Neural cell (in vitro differentiated cells): ENCODE data around the gene STK40.

Experiments used
- EP300 ChIP-seq: fragments of 450-650 bp; conservative IDR thresholded peaks from 2 replicates; pipeline ENCODE4 v1.6.1; 2014; ENCODE audit warnings: antibody characterized with exemption, mild to moderate bottlenecking, moderate library complexity; ENCODE audit not compliant: poor library complexity, severe bottlenecking
- EZH2 ChIP-seq: fragments of 200-600, 300-800 bp; shearing (Covaris generic), sonication (generic); IDR thresholded peaks from 2 replicates; pipeline ENCODE4 v1.6.1; 2014; ENCODE audit warnings: antibody characterized with exemption, low read length, borderline replicate concordance, mild to moderate bottlenecking; ENCODE audit not compliant: insufficient read depth, poor library complexity, severe bottlenecking
- MXI1 ChIP-seq: fragments of 450-650 bp; conservative IDR thresholded peaks from 2 replicates; pipeline ENCODE4 v1.6.1; 2014; ENCODE audit warnings: antibody characterized with exemption, mild to moderate bottlenecking; ENCODE audit not compliant: poor library complexity, severe bottlenecking
- POLR2AphosphoS5 ChIP-seq: IDR thresholded peaks from 2 replicates; pipeline ENCODE4 v1.6.1; 2012
- RAD21 ChIP-seq: fragments of 450-650 bp; conservative IDR thresholded peaks from 2 replicates; pipeline ENCODE4 v1.6.1; 2014; ENCODE audit warnings: antibody characterized with exemption, mild to moderate bottlenecking, moderate library complexity
- SMC3 ChIP-seq: fragments of 450-650 bp; conservative IDR thresholded peaks from 2 replicates; pipeline ENCODE4 v1.6.1; 2014; ENCODE audit warnings: antibody characterized with exemption, mild to moderate bottlenecking, moderate library complexity; ENCODE audit not compliant: poor library complexity
- TAF1 ChIP-seq: IDR thresholded peaks from 2 replicates; pipeline ENCODE4 v1.6.1; 2012; ENCODE audit warnings: low read depth
- TF ChIP-seq, protein P1 (sequence below): fragments of 450-650 bp; IDR thresholded peaks from 2 replicates; pipeline ENCODE4 v1.5.1; 2014; ENCODE audit warnings: antibody characterized with exemption, mild to moderate bottlenecking, moderate library complexity; ENCODE audit not compliant: poor library complexity, severe bottlenecking
- TF ChIP-seq, protein P2 (sequence below): IDR thresholded peaks from 2 replicates; pipeline ENCODE4 v1.6.1; 2012; ENCODE audit warnings: borderline replicate concordance

DNA sequence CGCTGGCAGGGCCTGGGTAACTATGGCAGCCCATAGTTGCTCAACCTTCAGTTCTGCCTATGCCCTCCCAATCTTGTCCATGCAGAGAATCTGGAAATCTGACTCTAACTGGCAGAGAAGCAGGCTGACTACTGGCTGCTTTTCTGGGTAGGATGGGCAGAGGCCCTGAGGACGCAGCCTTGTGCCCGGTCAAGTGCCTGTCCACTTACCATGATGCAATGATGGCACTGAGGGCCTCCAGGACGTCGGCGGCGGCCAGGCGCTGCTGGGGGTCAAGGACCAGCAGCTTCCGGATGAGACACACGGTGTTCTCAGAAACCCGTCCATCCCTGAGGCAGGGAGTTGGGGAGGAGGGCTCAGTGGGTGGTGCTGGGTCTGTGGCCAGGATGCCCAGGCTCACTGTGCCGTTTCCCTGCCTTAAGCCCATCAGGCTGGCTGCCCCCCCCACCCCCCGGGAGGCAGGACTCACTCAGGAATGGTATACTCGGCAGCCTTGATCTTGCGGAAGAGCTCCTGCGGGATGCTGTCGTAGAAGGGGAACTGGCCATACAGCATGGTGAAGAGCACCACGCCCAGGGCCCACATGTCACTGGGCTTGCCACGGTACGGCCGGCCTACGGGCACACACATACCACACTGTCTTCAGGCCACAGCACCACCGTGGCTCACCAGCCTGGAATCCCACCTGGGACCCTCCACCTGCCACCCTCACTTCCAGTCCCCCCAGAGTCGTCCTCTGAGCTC is 41.9 kb downstream of the STK40 start:
- TF ChIP-seq, protein P1, sequence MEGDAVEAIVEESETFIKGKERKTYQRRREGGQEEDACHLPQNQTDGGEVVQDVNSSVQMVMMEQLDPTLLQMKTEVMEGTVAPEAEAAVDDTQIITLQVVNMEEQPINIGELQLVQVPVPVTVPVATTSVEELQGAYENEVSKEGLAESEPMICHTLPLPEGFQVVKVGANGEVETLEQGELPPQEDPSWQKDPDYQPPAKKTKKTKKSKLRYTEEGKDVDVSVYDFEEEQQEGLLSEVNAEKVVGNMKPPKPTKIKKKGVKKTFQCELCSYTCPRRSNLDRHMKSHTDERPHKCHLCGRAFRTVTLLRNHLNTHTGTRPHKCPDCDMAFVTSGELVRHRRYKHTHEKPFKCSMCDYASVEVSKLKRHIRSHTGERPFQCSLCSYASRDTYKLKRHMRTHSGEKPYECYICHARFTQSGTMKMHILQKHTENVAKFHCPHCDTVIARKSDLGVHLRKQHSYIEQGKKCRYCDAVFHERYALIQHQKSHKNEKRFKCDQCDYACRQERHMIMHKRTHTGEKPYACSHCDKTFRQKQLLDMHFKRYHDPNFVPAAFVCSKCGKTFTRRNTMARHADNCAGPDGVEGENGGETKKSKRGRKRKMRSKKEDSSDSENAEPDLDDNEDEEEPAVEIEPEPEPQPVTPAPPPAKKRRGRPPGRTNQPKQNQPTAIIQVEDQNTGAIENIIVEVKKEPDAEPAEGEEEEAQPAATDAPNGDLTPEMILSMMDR = no peak
- TF ChIP-seq EP300 (no peak), RAD21 (no peak), EZH2 (no peak), POLR2AphosphoS5 (no peak), TAF1 (no peak), SMC3 (no peak), MXI1 (no peak)
- TF ChIP-seq, protein P2, sequence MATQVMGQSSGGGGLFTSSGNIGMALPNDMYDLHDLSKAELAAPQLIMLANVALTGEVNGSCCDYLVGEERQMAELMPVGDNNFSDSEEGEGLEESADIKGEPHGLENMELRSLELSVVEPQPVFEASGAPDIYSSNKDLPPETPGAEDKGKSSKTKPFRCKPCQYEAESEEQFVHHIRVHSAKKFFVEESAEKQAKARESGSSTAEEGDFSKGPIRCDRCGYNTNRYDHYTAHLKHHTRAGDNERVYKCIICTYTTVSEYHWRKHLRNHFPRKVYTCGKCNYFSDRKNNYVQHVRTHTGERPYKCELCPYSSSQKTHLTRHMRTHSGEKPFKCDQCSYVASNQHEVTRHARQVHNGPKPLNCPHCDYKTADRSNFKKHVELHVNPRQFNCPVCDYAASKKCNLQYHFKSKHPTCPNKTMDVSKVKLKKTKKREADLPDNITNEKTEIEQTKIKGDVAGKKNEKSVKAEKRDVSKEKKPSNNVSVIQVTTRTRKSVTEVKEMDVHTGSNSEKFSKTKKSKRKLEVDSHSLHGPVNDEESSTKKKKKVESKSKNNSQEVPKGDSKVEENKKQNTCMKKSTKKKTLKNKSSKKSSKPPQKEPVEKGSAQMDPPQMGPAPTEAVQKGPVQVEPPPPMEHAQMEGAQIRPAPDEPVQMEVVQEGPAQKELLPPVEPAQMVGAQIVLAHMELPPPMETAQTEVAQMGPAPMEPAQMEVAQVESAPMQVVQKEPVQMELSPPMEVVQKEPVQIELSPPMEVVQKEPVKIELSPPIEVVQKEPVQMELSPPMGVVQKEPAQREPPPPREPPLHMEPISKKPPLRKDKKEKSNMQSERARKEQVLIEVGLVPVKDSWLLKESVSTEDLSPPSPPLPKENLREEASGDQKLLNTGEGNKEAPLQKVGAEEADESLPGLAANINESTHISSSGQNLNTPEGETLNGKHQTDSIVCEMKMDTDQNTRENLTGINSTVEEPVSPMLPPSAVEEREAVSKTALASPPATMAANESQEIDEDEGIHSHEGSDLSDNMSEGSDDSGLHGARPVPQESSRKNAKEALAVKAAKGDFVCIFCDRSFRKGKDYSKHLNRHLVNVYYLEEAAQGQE = no peak
